NB4 (cell line): ENCODE data around the gene PUDP.

Experiments used
- CTCF ChIP-seq: IDR thresholded peaks from one replicate; pipeline ENCODE4 v1.5.1; 2012; ENCODE audit warnings: low read depth, low read length
- MAX ChIP-seq: IDR thresholded peaks from 2 replicates; pipeline ENCODE4 v1.6.1; 2011; ENCODE audit warnings: low read depth, low read length
- MYC ChIP-seq: IDR thresholded peaks from 2 replicates; pipeline ENCODE4 v1.6.1; 2011; ENCODE audit warnings: low read depth, low read length
- POLR2A ChIP-seq: IDR thresholded peaks from 2 replicates; pipeline ENCODE4 v1.6.1; 2011; ENCODE audit warnings: mild to moderate bottlenecking; ENCODE audit not compliant: insufficient read length; ENCODE audit errors: extremely low read depth

- TF ChIP-seq CTCF (no peak), POLR2A (no peak), MAX (no peak), MYC (no peak)
Observed at GRCh38 chrX:7072856-7073255, 75.1 kb downstream of the PUDP start.
